Measurements from ENCODE around the gene PPP2R5A.

DNA sequence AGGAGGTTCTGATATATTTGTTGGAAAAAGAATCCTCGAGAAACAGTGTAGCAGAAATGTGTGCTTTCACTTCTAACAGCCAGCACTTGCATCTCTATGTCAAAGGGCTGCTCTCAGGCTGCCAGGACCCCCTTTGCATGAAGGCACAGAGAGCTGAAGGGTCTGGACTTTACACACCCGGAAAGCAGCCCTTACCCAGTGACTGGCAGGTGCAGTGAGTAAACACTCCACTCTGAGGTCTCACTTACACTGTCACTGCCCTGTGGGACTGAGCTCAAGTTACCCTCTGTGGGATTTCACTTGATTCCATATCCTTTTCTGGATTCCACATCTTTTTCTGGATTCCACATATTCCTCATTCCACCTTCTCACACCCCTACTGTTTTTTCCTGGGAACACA lies 40.8 kb upstream of the PPP2R5A start:
- TF ChIP-seq POLR2A (IDR thresholded peaks at IDR 0.05; ENCODE audit: low read length) (no peak), GATA1 (IDR thresholded peaks at IDR 0.05; ENCODE audit: low read depth, low read length) (no peak)
